ENCODE results near the gene IKZF5.

DNA sequence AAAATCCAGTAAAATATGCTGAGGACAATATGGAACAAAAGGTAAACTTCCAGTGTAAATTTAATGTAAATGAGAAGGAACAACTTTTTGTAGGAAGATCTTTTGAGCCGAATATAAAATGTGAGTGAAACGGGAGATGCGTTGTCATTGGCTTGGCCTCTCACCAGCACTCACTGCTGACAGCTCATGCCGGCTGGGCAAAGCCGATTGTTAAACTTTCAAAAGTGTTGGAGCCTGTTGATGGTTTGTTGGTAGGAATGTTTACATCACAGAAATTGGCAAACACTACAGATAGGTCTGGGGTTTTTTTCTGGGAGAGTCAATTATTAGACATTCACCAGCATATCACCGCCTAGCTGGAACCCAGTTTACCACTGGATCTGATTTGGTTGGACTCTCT, 22.3 kb downstream of the IKZF5 start:
- no peak for TF ChIP-seq EZH2 (IDR thresholded peaks at IDR 0.05; ENCODE audit: borderline replicate concordance, low read length)
- TF ChIP-seq CTCF (IDR thresholded peaks at IDR 0.05; ENCODE audit: low read length) = no peak

All from OCI-LY1 (cell line).